HL-60/S4 (cell line): ENCODE measurements around the gene SEC24D.

Experiments used
- in situ Hi-C: fragments of 300-500 bp; cut with MboI; formaldehyde crosslinking; loops from 2 replicates; pipeline ENCODE4 v1.14.3; 2022; ENCODE audit warnings: low sequenced_read_pairs

SEC24D gene

DNA sequence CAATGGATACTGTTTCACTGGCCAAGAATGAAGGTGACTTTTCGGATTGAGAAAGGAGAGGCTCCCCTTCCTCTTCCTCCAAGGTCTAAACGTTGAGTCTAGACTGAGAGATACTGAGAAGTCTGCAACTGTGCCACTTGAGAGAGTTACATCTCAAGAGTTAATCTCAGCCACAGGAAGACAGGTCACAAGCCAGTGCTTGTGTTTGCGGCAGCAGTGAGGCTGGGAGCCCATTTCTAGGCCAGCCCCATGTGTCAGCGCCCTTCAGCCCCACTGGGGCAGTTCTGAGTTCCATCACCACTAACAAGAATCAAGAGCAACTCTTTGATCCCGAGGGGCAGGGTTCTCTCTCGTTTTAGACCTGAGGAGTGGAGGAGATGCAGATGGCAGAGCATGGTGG lies 7.3 kb upstream of the SEC24D start:
- in situ Hi-C loops: no loop called here

DNA sequence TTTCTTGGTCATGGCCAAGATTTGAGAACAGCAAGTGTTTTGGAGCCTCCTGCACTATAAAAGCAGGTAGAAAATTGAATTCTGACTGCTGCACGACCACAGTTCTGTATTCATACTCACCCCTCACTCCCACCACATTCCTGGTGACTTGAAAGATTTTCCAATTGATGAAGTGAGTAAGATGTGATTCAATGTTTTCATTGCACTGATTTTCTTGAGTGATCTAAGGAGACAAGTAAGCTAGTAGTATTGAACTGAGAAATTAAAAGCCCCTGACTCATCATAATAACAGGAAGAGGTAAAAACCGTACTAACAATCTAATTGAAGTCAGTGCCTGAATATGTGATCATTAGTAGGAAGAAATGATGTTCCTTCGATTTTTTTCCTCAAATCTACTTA lies 6.1 kb upstream of the SEC24D start:
- in situ Hi-C loops: no loop called here

- in situ Hi-C loops: no loop called here
Observed at GRCh38 chr4:118839221-118839927, 3.4 kb upstream of the SEC24D start.

GRCh38 chr4:118837121-118837507 lies 1.2 kb upstream of the SEC24D start:
- in situ Hi-C loops: no loop called here

GRCh38 chr4:118836301-118837120 lies 585 bp upstream of the SEC24D start:
- in situ Hi-C loops: no loop called here

GRCh38 chr4:118834960-118835569 lies 861 bp downstream of the SEC24D start:
- in situ Hi-C loops: no loop called here

- in situ Hi-C loops: no loop called here
Observed at GRCh38 chr4:118834070-118834469, 1.9 kb downstream of the SEC24D start.

- in situ Hi-C loops: no loop called here
Observed at GRCh38 chr4:118833192-118833820, 2.6 kb downstream of the SEC24D start.

DNA sequence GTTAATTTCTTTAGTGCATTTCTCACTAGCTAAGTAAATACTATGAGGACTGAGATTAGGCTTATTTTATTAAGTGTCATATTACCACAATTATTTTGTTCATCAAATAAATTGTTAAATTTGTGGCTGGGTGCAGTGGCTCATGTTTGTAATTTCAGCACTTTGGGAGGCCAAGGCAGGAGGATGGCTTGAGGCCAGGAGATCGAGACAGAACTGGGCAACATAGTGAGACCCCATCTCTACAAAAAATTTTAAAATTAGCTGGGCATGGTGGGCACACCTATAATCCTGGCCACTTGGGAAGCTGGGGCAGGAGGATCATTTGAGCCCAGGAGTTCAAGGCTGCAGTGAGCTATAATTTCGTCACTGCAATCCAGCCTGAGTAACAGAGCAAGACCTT lies 6.8 kb downstream of the SEC24D start:
- in situ Hi-C loops: no loop called here

DNA sequence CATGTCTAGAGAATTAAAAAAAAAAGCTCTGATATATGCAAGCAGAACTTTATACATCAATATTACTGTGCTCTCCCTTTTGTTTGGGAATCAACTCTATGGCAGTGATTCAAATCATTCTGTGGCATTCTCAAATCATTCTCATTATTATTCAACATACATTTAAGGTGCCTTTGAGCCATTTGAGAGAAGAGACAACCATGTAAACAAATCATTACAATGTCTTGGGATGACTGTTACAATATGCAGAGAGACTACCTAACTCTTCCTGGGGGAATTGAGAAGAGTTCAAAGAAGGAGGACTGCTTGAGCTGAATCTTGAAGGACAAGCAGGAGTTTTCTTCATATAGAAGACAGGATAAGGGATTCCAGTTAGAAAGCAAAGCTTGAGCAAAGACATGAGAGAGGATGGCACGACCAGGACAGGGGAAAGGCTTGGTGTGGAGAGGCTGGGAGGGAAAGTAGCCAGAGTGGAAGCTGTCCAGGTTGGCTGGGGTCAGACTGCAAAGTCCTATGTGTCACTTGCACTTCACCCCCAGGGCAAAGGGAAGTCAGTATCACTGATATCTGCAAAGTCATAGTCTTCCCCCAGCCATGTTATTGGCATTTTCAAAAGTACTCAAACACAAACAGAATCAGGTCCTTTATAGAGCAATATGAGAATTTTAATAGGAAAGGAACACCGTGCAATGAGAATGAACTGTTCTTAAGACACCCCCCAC lies 9.0 kb downstream of the SEC24D start:
- in situ Hi-C loops: no loop called here

DNA sequence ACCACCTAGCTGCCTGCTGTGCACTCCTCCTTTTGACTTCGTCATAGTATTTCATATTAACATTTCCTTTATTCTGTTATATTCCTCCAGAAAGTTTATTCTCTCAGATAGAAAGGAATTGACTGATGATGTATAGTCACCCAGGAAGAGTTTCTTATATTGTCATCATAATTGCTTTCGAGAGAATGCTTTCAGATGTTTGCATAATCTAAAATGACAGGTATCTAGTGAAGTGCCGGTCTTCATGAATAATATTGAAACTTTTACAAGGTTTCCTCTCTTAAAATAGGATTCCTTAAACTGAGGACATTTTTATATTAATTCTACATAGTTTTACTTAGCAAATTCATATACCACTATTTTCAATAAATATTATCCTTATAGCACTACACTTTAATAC lies 10.1 kb downstream of the SEC24D start:
- in situ Hi-C loops: no loop called here

GRCh38 chr4:118824141-118824540 lies 11.8 kb downstream of the SEC24D start:
- in situ Hi-C loops: no loop called here

GRCh38 chr4:118823471-118823870 lies 12.5 kb downstream of the SEC24D start:
- in situ Hi-C loops: no loop called here

- in situ Hi-C loops: no loop called here
Observed at GRCh38 chr4:118821590-118822293, 14.2 kb downstream of the SEC24D start.

DNA sequence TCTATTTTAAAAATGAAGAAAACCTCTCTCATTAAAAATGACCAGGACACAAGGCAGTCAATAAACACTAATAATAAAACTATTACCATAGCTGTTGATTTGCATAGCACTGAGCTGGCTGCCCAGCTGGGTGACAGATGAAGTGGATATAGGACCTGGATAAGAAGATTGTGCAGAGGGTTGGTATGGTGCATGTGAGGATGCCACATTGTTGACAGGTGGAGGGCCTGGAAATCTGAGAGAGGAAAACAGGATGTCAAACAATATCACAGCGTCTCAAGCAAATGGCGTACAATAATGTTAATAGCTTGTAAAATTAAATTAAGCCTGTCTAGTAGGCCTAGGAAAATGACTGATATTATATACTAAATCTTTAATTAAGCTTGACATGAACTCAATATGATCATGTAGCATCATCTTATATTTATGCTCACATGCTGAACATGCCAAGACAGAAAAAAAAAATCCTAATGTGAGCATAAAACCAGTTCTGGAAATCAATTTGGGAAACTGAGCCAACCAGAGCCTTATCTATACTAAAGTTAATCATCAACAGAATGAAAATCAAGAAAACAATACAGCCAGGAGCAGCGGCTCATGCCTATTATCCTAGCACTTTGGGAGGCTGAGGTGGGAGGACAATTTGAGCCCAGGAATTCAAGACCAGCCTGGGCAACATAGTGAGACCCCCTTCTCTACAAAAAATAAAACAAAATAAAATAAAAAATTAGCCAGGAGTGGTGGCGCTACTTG lies 18.6 kb downstream of the SEC24D start:
- in situ Hi-C loops: no loop called here

DNA sequence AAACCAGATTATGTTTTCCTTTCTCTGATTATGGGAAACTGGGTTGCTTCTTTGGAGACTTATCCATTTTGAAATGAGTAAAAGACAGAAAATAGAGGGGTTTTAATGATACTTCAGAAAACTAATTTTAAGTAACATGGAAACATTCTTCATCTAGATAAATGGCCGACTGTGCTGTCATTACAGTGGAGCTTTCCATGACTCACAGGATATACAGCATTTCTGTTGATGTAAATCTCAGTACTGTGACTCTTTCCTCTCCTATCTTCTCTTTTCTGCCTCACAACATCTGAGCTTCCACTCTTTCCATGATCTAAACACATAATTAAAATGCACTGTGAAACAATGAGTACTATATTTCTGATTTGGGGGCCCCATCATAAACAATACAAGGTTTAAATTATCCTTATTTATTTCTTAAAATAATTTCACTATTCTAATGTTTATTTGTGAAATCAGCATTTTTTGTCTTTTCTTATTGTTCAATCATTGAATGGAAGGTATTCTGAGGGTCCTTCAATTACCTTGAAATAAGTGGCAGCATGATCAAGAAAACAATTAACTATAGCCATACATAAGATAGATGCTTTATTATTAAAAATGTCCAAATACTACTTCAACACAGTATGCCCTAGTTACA lies 19.3 kb downstream of the SEC24D start:
- in situ Hi-C loops: no loop called here

GRCh38 chr4:118814891-118815290 lies 21.0 kb downstream of the SEC24D start:
- in situ Hi-C loops: no loop called here

GRCh38 chr4:118814058-118814457 lies 21.9 kb downstream of the SEC24D start:
- in situ Hi-C loops: no loop called here

- in situ Hi-C loops: no loop called here
Observed at GRCh38 chr4:118813561-118813960, 22.4 kb downstream of the SEC24D start.
